H1 (cell line): Measurements from ENCODE around the gene EDEM1. TPM values are rescaled to one million over a fixed set of nuclear protein-coding genes. Genes with fewer than 3 reads are reported as not detected.

Experiments
- CTCF ChIA-PET: fragments of 300-600 bp; sonication (Branson Sonifier 250); formaldehyde crosslinking; loops from one replicate; lab custom pipeline; 2021; ENCODE audit not compliant: partially characterized antibody; lab: Charles Lee
- POLR2A ChIA-PET: fragments of 300-600 bp; sonication (Branson Sonifier 250); formaldehyde crosslinking; loops from one replicate; lab custom pipeline; 2021; ENCODE audit warnings: inconsistent platforms; ENCODE audit not compliant: partially characterized antibody; lab: Charles Lee
- DNase-seq, 2 experiments: peaks; one replicate each; pipeline versions ENCODE4 v3.0.0 to v3.0.0-alpha.2; 2010 to 2022; ENCODE audit warnings: low spot score in 2 of 2, low read depth in 1 of 2, mixed read lengths in 1 of 2
- FAIRE-seq: peaks from 2 replicates; lab custom pipeline; 2011; peaks lifted over from hg19 to GRCh38; lab: Jason Lieb, UNC
- H2AFZ ChIP-seq: 2 replicates; pipeline ENCODE4 v1.8.1; 2012; ENCODE audit warnings: low read length, inconsistent platforms
- H2AK5ac ChIP-seq: 2 replicates; pipeline ENCODE4 v1.6.1; 2013; ENCODE audit warnings: low read depth, low read length
- H2BK120ac ChIP-seq: replicated peaks from 2 replicates; pipeline ENCODE3; 2013; ENCODE audit warnings: low read depth, low read length, inconsistent platforms
- H2BK12ac ChIP-seq: 2 replicates; pipeline ENCODE4 v1.6.1; 2013; ENCODE audit warnings: low read depth, low read length
- H2BK15ac ChIP-seq: 2 replicates; pipeline ENCODE4 v1.6.1; 2013; ENCODE audit warnings: low read length
- H2BK20ac ChIP-seq: 2 replicates; pipeline ENCODE4 v1.6.1; 2013; ENCODE audit warnings: low read length
- H2BK5ac ChIP-seq: 2 replicates; pipeline ENCODE4 v1.6.1; 2013; ENCODE audit warnings: low read depth, low read length
- H3K14ac ChIP-seq: 2 replicates; pipeline ENCODE4 v1.6.1; 2013; ENCODE audit warnings: inconsistent platforms; ENCODE audit not compliant: insufficient read length
- H3K18ac ChIP-seq: 2 replicates; pipeline ENCODE4 v1.6.1; 2013; ENCODE audit warnings: low read length; ENCODE audit errors: extremely low read depth
- H3K23ac ChIP-seq: 2 replicates; pipeline ENCODE4 v1.6.1; 2013; ENCODE audit warnings: inconsistent platforms; ENCODE audit not compliant: insufficient read length
- H3K23me2 ChIP-seq: 2 replicates; pipeline ENCODE4 v1.6.1; 2013; ENCODE audit warnings: low read depth, low read length
- H3K27ac ChIP-seq: 2 replicates; pipeline ENCODE4 v1.6.1; 2011; ENCODE audit warnings: low read depth, low read length, inconsistent platforms
- H3K27me3 ChIP-seq, 4 experiments: replicated peaks in 1 of 4; 1 replicate in 1 of 4; 2 replicates in 3 of 4; pipeline versions ENCODE4 v1.6.1 to v1.8.1; 2011 to 2013; ENCODE audit warnings: low read length in 3 of 4, mild to moderate bottlenecking in 3 of 4, inconsistent platforms in 2 of 4, mixed read lengths in 2 of 4, moderate library complexity in 1 of 4; ENCODE audit not compliant: control insufficient read depth in 3 of 4, insufficient read depth in 3 of 4; ENCODE audit errors: extremely low read depth in 1 of 4
- H3K36me3 ChIP-seq, 4 experiments: 2 replicates each; pipeline versions ENCODE4 v1.6.1 to v1.8.1; 2011 to 2013; ENCODE audit warnings: mild to moderate bottlenecking in 4 of 4, low read length in 3 of 4, moderate library complexity in 2 of 4, control low read depth in 1 of 4, inconsistent platforms in 1 of 4; ENCODE audit not compliant: insufficient read depth in 4 of 4, control insufficient read depth in 2 of 4
- H3K4ac ChIP-seq: replicated peaks from 2 replicates; pipeline ENCODE3; 2013; ENCODE audit warnings: low read length, low read depth, mixed read lengths, inconsistent platforms; ENCODE audit not compliant: insufficient read length
- H3K4me1 ChIP-seq, 4 experiments: replicated peaks in 1 of 4; 1 replicate in 1 of 4; 2 replicates in 3 of 4; pipeline versions ENCODE4 v1.6.1 to v1.8.1; 2011 to 2013; ENCODE audit warnings: low read length in 3 of 4, inconsistent platforms in 2 of 4, mixed read lengths in 1 of 4; ENCODE audit not compliant: insufficient read depth in 4 of 4, control insufficient read depth in 3 of 4
- H3K4me2 ChIP-seq, 2 experiments: 2 replicates each; pipeline versions ENCODE4 v1.6.1 to v1.8.1; 2011 to 2013; ENCODE audit warnings: low read depth in 2 of 2, low read length in 2 of 2, control low read depth in 1 of 2, inconsistent platforms in 1 of 2, mild to moderate bottlenecking in 1 of 2; ENCODE audit not compliant: insufficient read depth in 1 of 2
- H3K4me3 ChIP-seq, 4 experiments: fragments of 200-600, 300-600 bp in 1 of 4; sonication (generic), shearing (Covaris generic), sonication (Bioruptor Twin) in 1 of 4; 2 replicates each; pipeline versions ENCODE4 v1.5.1 to v1.8.1; 2011 to 2016; ENCODE audit warnings: low read length in 4 of 4, low read depth in 3 of 4, control low read depth in 2 of 4, inconsistent platforms in 2 of 4, mild to moderate bottlenecking in 2 of 4, mixed read lengths in 1 of 4, moderate library complexity in 1 of 4; ENCODE audit not compliant: insufficient read depth in 2 of 4; ENCODE audit errors: extremely low read depth in 1 of 4
- H3K56ac ChIP-seq: replicated peaks from 2 replicates; pipeline ENCODE3; 2013; ENCODE audit warnings: low read depth, mild to moderate bottlenecking, mixed read lengths, low read length, inconsistent platforms; ENCODE audit not compliant: insufficient read length
- H3K79me1 ChIP-seq: 2 replicates; pipeline ENCODE4 v1.6.1; 2013; ENCODE audit warnings: low read depth, low read length, control low read depth
- H3K79me2 ChIP-seq, 2 experiments: 2 replicates each; pipeline versions ENCODE4 v1.6.1 to v1.8.1; 2012 to 2013; ENCODE audit warnings: low read length in 2 of 2, mild to moderate bottlenecking in 2 of 2, inconsistent platforms in 1 of 2; ENCODE audit not compliant: insufficient read depth in 2 of 2, control insufficient read depth in 1 of 2
- H3K9ac ChIP-seq, 4 experiments: replicated peaks in 1 of 4; 1 replicate in 1 of 4; 2 replicates in 3 of 4; pipeline versions ENCODE4 v1.6.1 to v1.8.1; 2011 to 2013; ENCODE audit warnings: low read depth in 3 of 4, low read length in 3 of 4, control low read depth in 2 of 4, mild to moderate bottlenecking in 2 of 4, moderate library complexity in 2 of 4, inconsistent platforms in 1 of 4; ENCODE audit errors: extremely low read depth in 1 of 4
- H3K9me3 ChIP-seq, 2 experiments: 2 replicates each; pipeline versions ENCODE4 v1.6.1 to v1.8.1; 2012 to 2013; ENCODE audit warnings: mild to moderate bottlenecking in 2 of 2, moderate library complexity in 2 of 2, control low read depth in 1 of 2, inconsistent platforms in 1 of 2, low read depth in 1 of 2, low read length in 1 of 2, mixed read lengths in 1 of 2; ENCODE audit not compliant: insufficient read depth in 2 of 2
- H4K20me1 ChIP-seq, 2 experiments: replicated peaks in 1 of 2; 2 replicates each; pipeline versions ENCODE3 to v1.8.1; 2011 to 2013; ENCODE audit warnings: inconsistent platforms in 2 of 2, low read length in 2 of 2, mild to moderate bottlenecking in 1 of 2; ENCODE audit not compliant: insufficient read depth in 2 of 2, control insufficient read depth in 1 of 2
- H4K5ac ChIP-seq: 2 replicates; pipeline ENCODE4 v1.6.1; 2013; ENCODE audit warnings: low read length, low read depth, mixed read lengths, inconsistent platforms; ENCODE audit not compliant: insufficient read length
- H4K8ac ChIP-seq: 2 replicates; pipeline ENCODE4 v1.8.0; 2013; ENCODE audit warnings: mild to moderate bottlenecking, moderate library complexity, low read length, inconsistent platforms; ENCODE audit not compliant: insufficient read depth; ENCODE audit errors: extremely low read depth
- H4K91ac ChIP-seq: replicated peaks from 2 replicates; pipeline ENCODE3; 2013; ENCODE audit warnings: low read length, mixed read lengths, inconsistent platforms; ENCODE audit not compliant: insufficient read length
- ATF2 ChIP-seq: IDR thresholded peaks from 2 replicates; pipeline ENCODE4 v1.6.1; 2012; ENCODE audit warnings: low read length, inconsistent platforms
- BACH1 ChIP-seq: IDR thresholded peaks from 2 replicates; pipeline ENCODE4 v1.6.1; 2012; ENCODE audit warnings: low read length, improper control_type of control experiment
- CBX8 ChIP-seq: fragments of 300-800, 300-1000 bp; sonication (generic); IDR thresholded peaks from 2 replicates; pipeline ENCODE4 v1.7.1; 2016; ENCODE audit warnings: low read depth, low read length, borderline replicate concordance
- FOSL1 ChIP-seq: IDR thresholded peaks from 2 replicates; pipeline ENCODE4 v1.6.1; 2011; ENCODE audit warnings: mild to moderate bottlenecking, low read depth, low read length, moderate library complexity; ENCODE audit not compliant: insufficient read depth
- GTF2F1 ChIP-seq: IDR thresholded peaks from 2 replicates; pipeline ENCODE4 v1.6.1; 2012; ENCODE audit warnings: low read depth, low read length, improper control_type of control experiment, borderline replicate concordance
- KDM5A ChIP-seq: fragments of 200-600 bp; IDR thresholded peaks from 2 replicates; pipeline ENCODE4 v1.7.1; 2012; ENCODE audit warnings: mild to moderate bottlenecking, low read length, inconsistent platforms, mixed read lengths
- POLR2A ChIP-seq, 2 experiments: IDR thresholded peaks; 1 replicate in 1 of 2; 2 replicates in 1 of 2; pipeline ENCODE4 v1.6.1; 2011; ENCODE audit warnings: low read depth in 2 of 2, low read length in 2 of 2, mild to moderate bottlenecking in 2 of 2; ENCODE audit errors: control extremely low read depth in 1 of 2
- RXRA ChIP-seq: IDR thresholded peaks from 2 replicates; pipeline ENCODE4 v1.6.1; 2011; ENCODE audit warnings: low read depth, mild to moderate bottlenecking, low read length, moderate library complexity; ENCODE audit not compliant: insufficient read depth
- SP1 ChIP-seq: IDR thresholded peaks from 2 replicates; pipeline ENCODE4 v1.6.1; 2011; ENCODE audit warnings: low read depth, low read length
- SP2 ChIP-seq: IDR thresholded peaks from 2 replicates; pipeline ENCODE4 v1.6.1; 2012; ENCODE audit warnings: mild to moderate bottlenecking, low read length, inconsistent platforms
- SUZ12 ChIP-seq: fragments of 200-600 bp; sonication (generic); IDR thresholded peaks from 2 replicates; pipeline ENCODE4 v1.6.1; 2012; ENCODE audit warnings: mild to moderate bottlenecking, inconsistent platforms, low read length, moderate library complexity, mixed read lengths
- TBP ChIP-seq: IDR thresholded peaks from 2 replicates; pipeline ENCODE4 v1.6.1; 2011; ENCODE audit warnings: low read depth, low read length, improper control_type of control experiment
- TCF12 ChIP-seq: IDR thresholded peaks from 2 replicates; pipeline ENCODE4 v1.6.1; 2011; ENCODE audit warnings: low read depth, mild to moderate bottlenecking, low read length
- YY1 ChIP-seq: IDR thresholded peaks from 2 replicates; pipeline ENCODE4 v1.6.1; 2011; ENCODE audit warnings: low read depth, mild to moderate bottlenecking, low read length
- WGBS, 2 experiments: shearing (Covaris generic) in 1 of 2; methylation state at CpG; one replicate each; pipeline versions ENCODE4 v1.1.6 to v1.1.7; 2013 to 2015; ENCODE audit warnings: low lambda C conversion rate in 2 of 2, mixed read lengths in 2 of 2, inconsistent platforms in 1 of 2, low coverage in 1 of 2, missing lambda C conversion rate in 1 of 2; ENCODE audit not compliant: insufficient replicate concordance in 2 of 2, insufficient coverage in 1 of 2, insufficient read length in 1 of 2; ENCODE audit errors: extremely low coverage in 1 of 2, missing lambda C conversion rate in 1 of 2; 5-methylcytosine and 5-hydroxymethylcytosine counted together
- polyA plus RNA-seq, 7 experiments: library from polyadenylated mRNA; depleted of rRNA in 3 of 7; stranded (reverse) in 5 of 7; unstranded in 2 of 7; fragments of >200 nt in 5 of 7; fragments of 200-250 nt in 2 of 7; gene quantifications; 1 replicate in 5 of 7; 2 replicates in 1 of 7; 4 replicates in 1 of 7; pipeline versions ENCODE4 v1.2.1 to v1.2.3, GENCODE V29; 2011 to 2013; ENCODE audit warnings: missing spikeins in 2 of 7, mixed read lengths in 2 of 7
- total RNA-seq: library from RNA; stranded (reverse); fragmentation: NEBNext Ultra II Directional; extraction: Animal tissue kit (Norgen Biotek cat#: 25700); gene quantifications from 2 replicates; pipeline ENCODE4 v1.2.1, GENCODE V29; 2021

Gene EDEM1
- total and polyA plus RNA-seq, 2 of the 8 experiments (the other 6 are each of a cell fraction or from before 2014, with no cell fraction given): 4.8 to 16.4 TPM

DNA sequence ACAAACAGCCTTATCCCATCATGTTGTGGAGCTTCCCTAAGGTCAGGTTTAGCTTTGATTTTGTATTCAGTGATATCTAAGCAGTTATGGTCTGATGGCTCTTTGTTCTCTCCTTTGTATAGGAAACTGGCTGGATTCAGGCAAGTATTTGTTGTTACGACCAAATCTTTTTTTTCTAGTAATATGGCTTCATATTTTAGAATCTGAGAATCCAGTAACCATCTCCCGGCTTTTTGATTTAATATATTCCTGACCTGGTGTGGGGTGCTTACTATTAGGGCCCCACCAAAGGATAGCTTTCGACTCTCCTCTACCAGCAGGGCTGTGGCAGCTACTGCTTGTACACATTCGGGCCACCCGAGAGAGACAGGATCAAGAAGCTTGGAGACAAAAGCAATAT is 42.4 kb upstream of the EDEM1 start:
- Histone ChIP-seq H3K4ac (no peak overlapping the region), H3K36me3 (peaks cover 0 to 7% (median 0%) of the 10 kb centered on the region in 4 experiments; a peak in 4 of 8 replicates), H3K56ac (no peak overlapping the region), H3K23ac (no peak overlapping the region), H2BK5ac (no peak overlapping the region), H4K20me1 (peaks cover 3 to 7% of the 10 kb centered on the region in 2 experiments), H4K8ac (no peak overlapping the region), H4K91ac (no peak overlapping the region), H3K4me3 (no peak overlapping the region), H3K18ac (no peak overlapping the region), H3K9me3 (peaks cover 21 to 22% of the 10 kb centered on the region in 2 experiments), H2AFZ (no peak overlapping the region), H2BK15ac (no peak overlapping the region), H2BK120ac (no peak overlapping the region), H3K79me1 (peaks cover 5% of the 10 kb centered on the region), H3K27ac (no peak overlapping the region), H3K27me3 (no peaks in the 10 kb centered on the region), H2AK5ac (no peak overlapping the region), H2BK12ac (no peak overlapping the region), H3K14ac (no peak overlapping the region), H2BK20ac (no peak overlapping the region), H3K4me2 (no peak overlapping the region), H3K23me2 (no peaks in the 10 kb centered on the region), H3K79me2 (peaks cover 6 to 98% of the 10 kb centered on the region in 2 experiments), H3K4me1 (no peaks in the 10 kb centered on the region), H4K5ac (no peak overlapping the region), H3K9ac (no peak overlapping the region)
- 82% methylated on average over 5 of the region's 5 CpGs; no CpG with 5 or more reads in 1 of the 2 experiments for WGBS, 2 experiments
- FAIRE-seq: no peak
- no peak for DNase-seq
- ChIA-PET CTCF (interaction anchor here (1.2 to 1.7 kb wide), 3 partner anchors 9 to 23 kb away, joined by 3 to 6 read pairs (median 5); partner anchors contain the start of gene ARL8B), POLR2A (interaction anchor here (0.8 to 1.2 kb wide), 2 partner anchors 9 to 10 kb away, joined by 3 read pairs; no protein-coding TSS in a partner anchor)
- TF ChIP-seq TBP: no peak
- no peak for TF ChIP-seq CBX8
- no peak for TF ChIP-seq POLR2A (IDR thresholded peaks at IDR 0.05; ENCODE audit: control extremely low read depth in 1 of 2, low read depth in 2 of 2, low read length in 2 of 2)
- TF ChIP-seq BACH1: no peak
- no peak for TF ChIP-seq RXRA
- TF ChIP-seq SUZ12: no peak
- TF ChIP-seq SP2: no peak
- TF ChIP-seq SP1: no peak
- no peak for TF ChIP-seq GTF2F1
- no peak for TF ChIP-seq KDM5A
- no peak for TF ChIP-seq YY1
- TF ChIP-seq TCF12: no peak
- no peak for TF ChIP-seq ATF2
- no peak for TF ChIP-seq FOSL1
